ENCODE data around the gene ALAD.
A peak's percentile ranks its signal among the peaks of the same experiment; 100 is the strongest.
"Not testable (repeated sequence)": the region's sequence is repeated elsewhere in the genome, so short reads cannot be mapped to it uniquely, and the experiment has no call there.

ALAD gene

GRCh38 chr9:113401027-113401792 lies at the start of gene ALAD:
TSS of gene ALAD (minus strand) at chr9:113401284. CDS start at chr9:113393559, 7,725 bp downstream.
- peak; percentile 98 for DNase-seq (ENCODE audit: low read depth)

DNA sequence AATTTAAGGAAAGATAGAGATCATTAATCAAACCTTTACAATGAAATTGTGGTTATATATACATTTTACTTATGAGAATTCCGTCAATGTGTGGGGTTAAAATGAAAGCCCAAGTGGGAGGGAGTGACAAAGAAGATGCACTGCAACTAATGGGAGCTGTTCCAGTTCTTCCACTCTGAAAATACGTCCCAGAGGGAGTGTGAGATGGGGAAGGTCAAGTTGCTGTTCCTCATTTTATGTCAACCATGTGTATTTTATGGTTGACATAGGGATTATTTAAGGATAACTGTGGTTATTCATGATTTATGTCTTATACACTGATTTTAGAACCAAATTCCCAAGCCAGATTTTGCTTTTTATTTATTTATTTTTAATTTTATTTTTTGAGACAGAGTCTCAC lies 48.3 kb upstream of the ALAD start:
- DNase-seq (ENCODE audit: low read depth), result no peak

- DNase-seq (ENCODE audit: low read depth), result no peak
Observed at GRCh38 chr9:113446323-113446740, 45.2 kb upstream of the ALAD start.

DNA sequence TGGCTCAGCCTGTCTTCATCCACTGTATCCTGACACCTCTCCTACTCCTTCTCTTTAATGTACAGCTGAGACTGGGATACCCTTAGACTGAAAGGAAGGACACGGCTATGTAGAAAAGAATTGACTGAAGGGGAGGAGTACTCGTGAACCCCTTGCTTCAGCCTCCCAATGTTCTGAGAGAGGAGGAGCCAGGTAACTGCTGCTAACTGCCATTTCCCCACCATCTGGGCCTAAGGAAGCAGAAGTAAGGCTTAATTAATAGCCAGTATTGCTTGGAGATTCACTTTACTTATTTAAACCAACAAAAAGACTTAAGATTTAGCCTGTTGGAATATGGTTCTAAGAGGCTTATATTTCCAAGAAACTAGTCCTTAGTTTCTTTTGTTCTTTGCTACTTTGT lies 43.7 kb upstream of the ALAD start:
- DNase-seq (ENCODE audit: low read depth), result no peak

DNA sequence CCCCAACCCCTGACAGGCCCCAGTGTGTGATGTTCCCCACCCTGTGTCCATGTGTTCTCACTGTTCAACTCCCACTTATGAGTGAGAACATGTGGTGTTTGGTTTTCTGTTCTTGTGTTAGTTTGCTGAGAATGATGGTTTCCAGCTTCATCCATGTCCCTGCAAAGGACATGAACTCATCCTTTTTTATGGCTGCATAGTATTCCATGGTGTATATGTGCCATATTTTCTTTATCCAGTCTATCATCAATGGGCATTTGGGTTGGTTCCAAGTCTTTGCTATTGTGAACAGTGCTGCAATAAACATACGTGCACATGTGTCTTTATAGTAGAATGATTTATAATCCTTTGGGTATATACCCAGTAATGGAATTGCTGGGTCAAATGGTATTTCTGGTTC lies 36.6 kb upstream of the ALAD start:
- DNase-seq (ENCODE audit: low read depth), result not testable (repeated sequence)

DNA sequence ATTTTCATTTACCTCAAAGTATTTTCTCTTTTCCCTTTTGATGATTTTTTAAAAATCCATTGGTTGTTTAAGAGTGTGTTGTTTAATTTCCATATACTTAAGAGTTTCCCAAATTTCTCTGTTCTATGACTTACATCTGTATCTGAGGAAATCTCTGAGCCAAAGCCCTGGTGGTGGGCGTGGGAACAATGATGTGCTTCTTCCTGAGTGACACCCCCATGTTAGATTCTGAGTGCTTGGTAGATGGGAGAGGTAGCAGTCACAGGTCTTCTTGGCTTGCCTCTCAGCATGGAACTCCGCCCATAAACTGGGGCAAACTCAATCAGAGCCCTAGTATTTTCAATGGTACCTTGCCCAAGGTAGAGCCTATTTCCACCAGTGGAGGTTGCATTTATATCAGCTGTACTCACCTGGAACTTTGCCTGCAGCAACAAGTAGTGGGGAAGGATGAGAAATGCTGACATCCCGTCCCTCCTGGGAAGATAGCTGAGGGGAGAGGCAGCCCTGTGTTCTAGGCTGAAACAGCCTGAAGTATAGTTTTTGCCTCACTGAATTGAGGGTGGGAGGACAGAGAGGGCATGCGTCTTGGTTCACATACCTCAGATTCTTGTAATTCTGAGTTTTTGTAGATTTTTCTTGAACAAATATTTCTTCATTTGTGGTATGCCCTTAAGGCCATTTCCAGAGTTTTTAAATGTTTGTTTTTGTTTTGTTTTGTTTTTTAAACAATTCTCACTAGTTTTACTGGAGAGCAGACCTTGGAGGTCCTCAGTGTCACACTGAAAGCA lies 35.8 kb upstream of the ALAD start:
- DNase-seq (ENCODE audit: low read depth), result no peak

DNA sequence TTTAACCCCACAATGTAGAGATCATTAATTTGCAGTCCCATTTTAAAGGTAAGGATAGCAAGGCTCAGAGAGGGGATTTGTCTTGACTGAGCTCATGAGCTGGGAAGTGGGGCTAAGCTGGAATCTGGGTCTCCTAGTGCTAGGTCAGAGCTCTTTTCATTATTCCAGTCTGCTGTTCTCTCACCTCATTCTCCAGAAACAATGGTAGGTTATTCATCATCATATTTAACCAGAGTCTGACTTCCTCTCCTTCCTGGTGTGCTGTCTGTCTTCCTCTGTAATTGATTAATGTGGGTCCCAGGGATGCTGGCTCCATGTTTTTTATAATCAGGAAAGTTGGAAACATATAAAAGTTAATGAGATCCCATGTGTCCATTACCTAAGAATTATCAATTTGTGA lies 30.1 kb upstream of the ALAD start:
- no peak for DNase-seq (ENCODE audit: low read depth)

GRCh38 chr9:113428062-113428615 lies 27.1 kb upstream of the ALAD start:
- DNase-seq (ENCODE audit: low read depth), result no peak

DNA sequence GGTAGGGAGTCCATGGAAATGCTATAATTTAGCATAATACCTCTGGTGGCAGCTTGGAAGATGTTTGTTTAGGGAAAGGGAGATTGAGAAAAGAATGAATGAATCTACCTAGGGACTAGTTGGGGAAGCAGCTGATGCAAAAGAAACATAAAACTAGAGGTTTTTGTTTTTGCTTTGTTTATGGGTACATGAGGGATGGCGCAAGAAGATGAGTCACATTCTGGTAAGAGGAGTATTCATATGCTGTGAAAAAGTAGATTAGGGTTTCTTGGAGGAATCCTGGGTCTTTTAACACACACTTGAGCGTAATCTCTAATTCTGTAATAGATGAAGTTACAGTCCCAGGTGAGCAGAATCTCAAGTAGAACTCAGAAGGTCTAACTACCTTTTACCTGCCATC lies 26.5 kb upstream of the ALAD start:
- no peak for DNase-seq (ENCODE audit: low read depth)

- DNase-seq (ENCODE audit: low read depth), result no peak
Observed at GRCh38 chr9:113426701-113427100, 25.6 kb upstream of the ALAD start.

- DNase-seq (ENCODE audit: low read depth), result no peak
Observed at GRCh38 chr9:113425072-113425471, 24.0 kb upstream of the ALAD start.

- DNase-seq (ENCODE audit: low read depth), result no peak
Observed at GRCh38 chr9:113421726-113422125, 20.6 kb upstream of the ALAD start.

DNA sequence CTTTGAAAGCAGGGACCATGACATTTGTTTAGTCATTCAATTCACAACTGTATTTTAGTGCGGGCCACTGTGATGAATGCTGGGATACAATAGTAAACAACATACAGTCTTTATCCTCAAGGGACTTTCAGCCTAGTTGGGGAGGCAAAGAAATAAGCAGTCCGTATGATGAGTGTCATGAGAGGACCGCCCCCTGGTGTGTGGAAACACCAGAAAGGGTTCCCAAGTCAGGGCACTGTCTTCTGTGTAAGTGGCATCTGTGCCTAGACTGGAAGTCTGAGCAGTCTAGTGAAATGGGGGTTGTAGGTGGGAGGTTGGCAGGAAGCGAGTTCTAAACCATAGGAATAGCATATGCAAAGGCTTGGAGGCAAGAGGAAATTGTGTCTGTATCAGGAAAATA lies 16.3 kb upstream of the ALAD start:
- no peak for DNase-seq (ENCODE audit: low read depth)

DNA sequence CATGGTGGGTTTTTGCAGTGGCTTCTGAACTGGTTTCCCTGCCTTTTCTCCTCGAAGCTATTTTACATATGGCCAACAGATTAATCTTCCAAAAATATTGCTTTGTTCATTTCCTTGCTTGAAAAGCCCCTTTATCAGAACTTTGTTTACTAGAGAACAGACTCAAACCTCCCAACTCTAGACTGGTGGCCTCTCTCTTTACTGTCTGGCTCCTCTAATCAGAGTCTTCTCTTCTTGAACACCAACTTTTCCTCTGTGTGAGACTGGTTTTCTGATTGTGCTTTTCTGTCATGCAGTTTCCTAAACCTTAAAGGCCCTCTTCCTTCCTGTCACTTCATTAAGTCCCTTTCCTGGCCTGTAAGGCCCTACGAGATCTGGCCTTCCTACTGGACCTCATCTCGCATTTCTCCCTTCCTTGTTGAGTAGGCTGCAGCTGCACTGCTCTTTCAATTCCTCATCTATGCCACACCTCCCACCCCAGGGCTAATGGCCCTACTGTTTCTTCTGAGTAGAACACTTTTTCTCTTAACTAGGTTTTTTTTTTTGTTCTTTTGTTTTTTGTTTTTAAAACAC lies 15.2 kb upstream of the ALAD start:
- no peak for DNase-seq (ENCODE audit: low read depth)

DNA sequence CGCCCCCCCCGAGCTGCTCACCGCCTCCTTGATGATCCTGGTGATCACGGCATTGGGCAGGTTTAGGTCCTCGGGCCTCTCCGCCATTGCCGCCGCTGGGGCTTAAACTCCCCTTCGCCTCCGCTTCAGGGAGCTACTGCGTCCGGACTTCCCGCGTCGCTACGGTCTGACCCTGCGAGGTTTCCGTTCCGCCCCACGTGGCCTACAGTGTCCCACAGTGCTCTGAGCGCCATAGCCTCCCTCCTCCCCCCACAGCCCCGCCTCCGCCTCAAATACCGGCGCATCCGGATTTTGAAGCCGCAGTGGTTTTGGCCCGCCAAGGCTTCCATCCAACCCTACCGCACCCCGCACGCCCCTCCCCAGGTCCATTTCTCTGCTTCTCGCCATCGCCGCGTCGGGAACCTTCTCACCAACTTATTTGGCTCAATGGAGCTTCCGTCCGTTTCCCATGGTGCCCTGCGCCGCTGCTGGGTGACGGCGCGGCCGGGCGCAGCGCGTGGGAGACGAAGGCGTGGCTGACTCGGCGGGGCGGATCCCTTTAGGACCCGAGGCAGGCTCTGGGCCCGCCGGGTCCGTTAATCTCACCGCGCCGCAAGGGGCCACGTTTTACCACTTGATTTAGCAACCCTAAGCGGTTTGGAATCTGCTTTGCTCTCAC lies 9.3 kb upstream of the ALAD start, which contains the start of the genes C9orf43 and POLE3:
TSS of gene C9orf43 (plus strand) at position 541 of the 658 bp plus-strand sequence. CDS start 2,747 bp downstream, outside the sequence.
TSS of gene POLE3 (minus strand) at position 469 of the 658 bp plus-strand sequence. CDS start at position 87, 382 bp downstream.
- DNase-seq (ENCODE audit: low read depth), result peak; percentile 89

- DNase-seq (ENCODE audit: low read depth), result no peak
Observed at GRCh38 chr9:113409883-113410206, 8.8 kb upstream of the ALAD start.

- no peak for DNase-seq (ENCODE audit: low read depth)
Observed at GRCh38 chr9:113409481-113409880, 8.4 kb upstream of the ALAD start.

GRCh38 chr9:113406873-113407511 lies 5.9 kb upstream of the ALAD start:
- peak; percentile 25 for DNase-seq (ENCODE audit: low read depth)

DNA sequence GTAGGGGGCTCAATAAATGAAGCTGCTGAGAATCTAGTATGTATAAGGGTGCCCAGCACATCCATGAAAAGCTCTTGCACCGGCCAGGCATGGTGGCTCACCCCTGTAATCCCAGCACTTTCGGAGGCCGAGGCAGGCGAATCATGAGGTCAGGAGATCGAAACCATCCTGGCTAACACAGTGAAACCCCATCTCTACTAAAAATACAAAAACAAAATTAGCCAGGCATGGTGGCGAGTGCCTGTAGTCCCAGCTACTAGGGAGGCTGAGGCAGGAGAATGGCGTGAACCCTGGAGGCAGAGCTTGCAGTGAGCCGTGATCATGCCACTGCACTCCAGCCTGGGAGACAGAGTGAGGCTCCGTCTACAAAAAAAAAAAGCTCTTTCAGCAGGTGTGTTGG lies 5.3 kb upstream of the ALAD start:
- DNase-seq (ENCODE audit: low read depth), result not testable (repeated sequence)

GRCh38 chr9:113403646-113404045 lies 2.6 kb upstream of the ALAD start:
- no peak for DNase-seq (ENCODE audit: low read depth)

GRCh38 chr9:113399646-113400200 lies 1.4 kb downstream of the ALAD start:
- DNase-seq (ENCODE audit: low read depth), result no peak

Data from stimulated activated CD8-positive, alpha-beta memory T cell treated with anti-CD3 and anti-CD28 coated beads, Interleukin-12 subunit alpha, Interleukin-12 subunit beta, amount 100 ng/mL, for 1 hour (primary cell).